Omental fat pad (tissue), 4 donors: Measurements from ENCODE around the gene ERCC4. TPM values are rescaled to one million over a fixed set of nuclear protein-coding genes. Genes with fewer than 3 reads are reported as not detected.

ENCODE experiments used
- ATAC-seq: fragments of 150-250 bp; one replicate; pipeline ENCODE4 v1.9.1; 2016; ENCODE audit warnings: mild to moderate bottlenecking, moderate library complexity; ENCODE audit not compliant: low FRiP score
- DNase-seq: peaks from one replicate; pipeline ENCODE4 v3.0.0-alpha.2; 2019; ENCODE audit warnings: low spot score
- CTCF ChIP-seq, 3 donors: fragments of 450-650 bp; IDR thresholded peaks; one replicate each; pipeline ENCODE4 v1.5.1; 2016 to 2017; ENCODE audit warnings: antibody characterized with exemption in 3 of 3, mild to moderate bottlenecking in 3 of 3, moderate library complexity in 2 of 3
- total RNA-seq, 4 donors: library from RNA; depleted of rRNA; stranded (reverse); fragments of >200 nt; gene quantifications; one replicate each; pipeline ENCODE4 v1.1.0, GENCODE V29; 2016

ERCC4 gene
- total RNA-seq, 4 donors from 2014 or later: 4.8 to 8.7 (median 6.0) TPM

DNA sequence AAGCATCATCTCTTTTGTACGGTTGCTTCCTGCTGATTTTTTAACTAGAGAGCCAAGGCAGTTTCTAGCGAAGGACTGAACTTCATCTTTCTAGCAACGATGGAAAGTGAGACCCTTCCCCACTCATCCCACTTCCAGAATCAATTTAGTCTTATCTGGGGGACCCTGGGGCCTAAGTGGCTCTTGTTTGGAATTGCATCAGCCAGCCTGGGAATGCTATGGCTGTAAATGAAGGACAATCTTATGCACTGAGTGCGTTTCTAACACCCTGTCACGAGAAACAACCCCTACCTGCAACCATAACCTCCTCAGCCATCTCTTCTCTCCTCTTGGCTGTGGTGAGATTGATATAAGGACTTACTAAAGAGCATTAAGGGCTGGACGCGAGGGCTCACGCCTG is 64.8 kb downstream of the ERCC4 start:
- no peak for TF ChIP-seq CTCF (IDR thresholded peaks at IDR 0.05)
- ATAC-seq (no peak), DNase-seq (no peak)

- DNase-seq (no peak), ATAC-seq (no peak)
- TF ChIP-seq CTCF (IDR thresholded peaks at IDR 0.05): no peak
Observed at GRCh38 chr16:13988038-13988437, 68.1 kb downstream of the ERCC4 start.

DNA sequence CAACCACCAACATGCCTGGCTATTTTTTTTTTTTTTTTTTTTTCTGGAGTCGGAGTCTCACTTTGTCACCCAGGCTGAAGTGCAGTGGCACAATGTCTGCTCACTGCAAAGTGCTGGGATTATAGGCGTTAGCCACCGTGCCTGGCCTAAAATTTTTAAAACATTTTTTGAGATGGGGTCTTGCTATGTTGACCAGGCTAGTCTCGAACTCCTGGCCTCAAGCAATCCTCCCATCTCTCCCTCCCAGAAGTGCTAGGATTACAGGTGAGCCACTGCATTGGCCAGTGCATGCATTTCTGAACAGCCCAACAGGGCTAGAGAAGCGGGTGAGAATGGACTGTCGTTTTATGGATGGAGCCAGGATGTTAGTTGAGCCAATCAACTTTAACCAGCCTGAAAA is 72.4 kb downstream of the ERCC4 start:
- DNase-seq (no peak), ATAC-seq (no peak)
- TF ChIP-seq CTCF (IDR thresholded peaks at IDR 0.05): no peak

DNA sequence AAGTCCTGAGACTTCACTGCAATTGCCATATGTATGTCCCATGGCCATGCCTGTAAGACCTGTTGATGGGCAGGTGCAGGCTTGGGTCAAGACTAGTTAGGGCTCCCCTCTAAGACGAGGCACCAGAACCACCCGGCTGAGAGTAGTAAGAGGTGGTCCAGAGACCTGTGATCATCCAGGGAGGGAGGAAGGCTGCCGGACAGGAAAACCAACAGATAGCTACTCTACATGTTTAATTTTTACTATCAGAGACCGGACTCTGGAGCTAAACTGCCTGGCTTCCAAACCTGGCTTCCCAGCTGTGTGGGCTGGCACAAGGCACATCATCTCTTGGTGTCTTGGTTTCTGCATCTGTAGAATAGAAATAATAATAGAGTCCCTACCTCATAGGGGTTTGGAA is 73.0 kb downstream of the ERCC4 start:
- no peak for DNase-seq
- no peak for TF ChIP-seq CTCF (IDR thresholded peaks at IDR 0.05)
- ATAC-seq: no peak

DNA sequence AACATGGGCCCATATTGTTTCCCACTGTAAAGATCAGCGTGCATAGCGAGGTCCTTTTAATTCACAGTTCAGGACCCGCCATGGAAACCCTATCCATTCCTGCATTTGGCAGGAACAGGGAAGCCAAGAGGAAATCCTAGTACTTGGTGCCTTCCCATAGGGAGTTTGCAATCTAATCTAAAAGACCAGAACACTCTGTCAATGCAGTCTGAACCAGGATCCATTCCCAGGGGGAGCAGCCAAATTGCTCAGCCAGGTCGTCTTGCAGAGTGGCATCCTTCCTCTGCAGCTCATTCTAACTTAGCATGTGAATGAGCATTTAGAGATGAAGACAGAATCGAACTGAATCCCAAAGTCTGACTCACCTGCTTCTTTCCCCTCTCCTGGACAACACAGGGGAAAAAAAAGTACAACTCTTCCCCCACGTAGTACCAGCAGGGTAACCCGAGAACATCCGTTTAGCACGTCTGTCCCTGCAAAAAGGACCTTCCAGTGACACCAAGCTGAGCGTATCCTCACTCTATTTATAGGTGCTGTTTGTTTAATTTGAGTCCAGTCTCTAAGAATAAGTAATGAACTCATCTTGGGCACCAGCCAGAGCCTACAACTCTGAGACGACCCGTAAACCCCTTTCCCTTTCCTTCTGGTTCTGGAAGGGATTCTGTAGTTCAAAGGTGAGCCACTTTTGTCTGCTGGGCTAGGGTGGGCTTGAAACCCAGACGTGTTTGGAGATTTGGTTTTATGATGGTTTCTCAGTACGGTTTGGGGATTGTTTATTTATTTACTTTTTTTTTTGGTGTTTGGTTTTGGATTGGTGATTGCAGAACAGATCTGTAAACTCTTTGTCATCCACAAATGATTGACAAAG is 74.5 kb downstream of the ERCC4 start:
- ATAC-seq: no peak

GRCh38 chr16:13995194-13995593 is 75.2 kb downstream of the ERCC4 start:
- ATAC-seq (no peak), DNase-seq (no peak)

More for the DNA sequence above, 74.5 kb downstream of the ERCC4 start:
- no peak for TF ChIP-seq CTCF (IDR thresholded peaks at IDR 0.05)
- DNase-seq: no peak

More at GRCh38 chr16:13995194-13995593, 75.2 kb downstream of the ERCC4 start:
- TF ChIP-seq CTCF (IDR thresholded peaks at IDR 0.05): no peak
